ENCODE results near the gene PCNX1. TPM values are rescaled to one million over a fixed set of nuclear protein-coding genes. Genes with fewer than 3 reads are reported as not detected.

Gene PCNX1
- total and polyA plus RNA-seq, 9 of the 15 experiments (the other 6 are each of a cell fraction or from before 2014, with no cell fraction given): 0.30 to 4.5 (median 2.3) TPM

- no TSS peak for BruUV-seq (replicated peaks)
- no peak overlapping the region for H3K9ac ChIP-seq (ENCODE audit: insufficient read depth in 1 of 2, low read depth in 2 of 2, low read length in 2 of 2)
- no peaks in the 10 kb centered on the region for H3K27me3 ChIP-seq (ENCODE audit: control insufficient read depth in 2 of 2, insufficient read depth in 2 of 2, low read length in 2 of 2)
- H3K4me1 ChIP-seq (replicated peaks in 1 of 2; ENCODE audit: control insufficient read depth in 2 of 2, insufficient read depth in 2 of 2, low read length in 2 of 2): no peaks in the 10 kb centered on the region
- 13% methylated on average over 2 of the region's 2 CpGs for WGBS (ENCODE audit: insufficient coverage, low coverage, missing lambda C conversion rate)
- no peak for TF ChIP-seq MAFG (tag; conservative IDR thresholded peaks at IDR 0.05)
- no peak overlapping the region for H3K27ac ChIP-seq (ENCODE audit: extremely low read depth, low read depth, low read length)
- ChIA-PET CTCF (ENCODE audit: low intra/inter-chr PET ratio) (interaction anchor here (2.0 kb wide), 1 partner anchor 154 kb away, joined by 15 read pairs; no protein-coding TSS in a partner anchor), POLR2A (no interaction called here)
- no peak overlapping the region for H3K4me3 ChIP-seq
- DNase-seq (ENCODE audit: extremely low read depth in 1 of 4, low spot score in 3 of 4) (no peak), ATAC-seq (no peak), FAIRE-seq (no peak)
- no peaks in the 10 kb centered on the region for H4K20me1 ChIP-seq (replicated peaks; ENCODE audit: control insufficient read depth, insufficient read depth, low read length)
- H3K36me3 ChIP-seq (ENCODE audit: control insufficient read depth, insufficient read depth, low read length): no peaks in the 10 kb centered on the region
- in situ Hi-C loops (cut with MboI): loop anchor here (10.0 kb wide), 1 partner anchor 157 kb away; no protein-coding TSS in a partner anchor
- no peaks in the 10 kb centered on the region for H3K9me1 ChIP-seq (ENCODE audit: control insufficient read depth, insufficient read depth, low read length)
- H3K4me2 ChIP-seq (ENCODE audit: insufficient read depth, low read length): no peak overlapping the region
- H3K9me3 ChIP-seq (replicated peaks; ENCODE audit: control insufficient read depth, insufficient read depth, low read depth, low read length): no peaks in the 10 kb centered on the region
- H2AFZ ChIP-seq (ENCODE audit: low read depth, low read length): no peak overlapping the region
- intact Hi-C loops (cut with micrococcal nuclease): loop anchor here (5.0 kb wide), 1 partner anchor 154 kb away; no protein-coding TSS in a partner anchor
- no peaks in the 10 kb centered on the region for H3K79me2 ChIP-seq (ENCODE audit: control insufficient read depth, insufficient read depth, low read length)
These were observed 64.3 kb downstream of the PCNX1 start for GRCh38 chr14:70971560-70971959.

DNA sequence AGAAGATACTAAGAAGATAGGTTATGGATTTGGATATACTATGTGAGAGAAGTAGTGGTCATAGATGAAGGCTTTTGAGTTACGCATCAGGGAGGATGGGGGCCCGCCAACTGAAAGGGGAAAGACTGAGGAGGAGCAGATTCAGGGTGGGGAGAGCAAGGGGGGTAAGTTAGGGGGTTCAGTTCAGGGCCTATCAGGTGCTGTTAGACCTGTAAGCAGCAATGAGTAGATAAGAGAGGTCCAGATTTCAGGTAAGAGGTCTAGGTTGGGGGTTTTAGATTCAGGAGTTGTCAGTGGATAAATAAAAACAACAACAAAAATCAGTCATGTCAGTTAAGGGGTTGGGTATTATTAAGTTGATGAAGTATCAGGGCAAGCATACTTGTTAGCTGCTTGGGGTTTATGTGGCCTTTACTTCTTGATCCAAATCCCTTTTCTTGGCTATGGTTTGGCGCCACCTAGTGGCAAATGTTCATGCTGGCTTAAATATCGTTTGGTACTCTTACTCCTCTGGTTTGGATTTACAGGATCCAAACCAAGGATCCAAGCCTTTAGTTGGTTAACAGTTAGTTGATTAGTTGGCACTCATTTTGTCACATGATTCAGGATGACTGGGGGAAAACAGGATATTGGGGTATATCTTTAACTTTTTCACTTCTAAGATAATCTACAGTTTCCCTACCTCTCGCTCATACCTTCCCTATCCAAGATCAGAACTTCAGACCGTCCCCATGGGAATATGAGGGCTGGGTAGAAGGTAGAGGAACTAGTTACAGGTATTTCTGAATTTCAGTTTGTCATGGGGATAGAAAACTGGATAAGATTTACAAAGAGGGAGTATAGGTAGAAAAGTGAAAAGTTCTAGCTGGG is 65.1 kb downstream of the PCNX1 start:
- POLR2A ChIA-PET: interaction anchor here (0.7 kb wide), 1 partner anchor 1461 kb away, joined by 3 read pairs; no protein-coding TSS in a partner anchor
- CTCF ChIA-PET (ENCODE audit: low intra/inter-chr PET ratio): interaction anchor here (2.0 kb wide), 1 partner anchor 155 kb away, joined by 15 read pairs; no protein-coding TSS in a partner anchor
- ATAC-seq (peak; percentile 82), DNase-seq (ENCODE audit: extremely low read depth in 1 of 4, low spot score in 3 of 4) (peak; percentile 20 to 78 (median 30)), FAIRE-seq (peak; percentile 82)
- in situ Hi-C loops (cut with MboI) (loop anchor here (10.0 kb wide), 1 partner anchor 158 kb away; no protein-coding TSS in a partner anchor), intact Hi-C loops (cut with micrococcal nuclease) (loop anchor here (5.0 kb wide), 1 partner anchor 155 kb away; no protein-coding TSS in a partner anchor)
- no peaks in the 10 kb centered on the region for H3K27me3 ChIP-seq (ENCODE audit: control insufficient read depth in 2 of 2, insufficient read depth in 2 of 2, low read length in 2 of 2)
- no peak overlapping the region for H2AFZ ChIP-seq (ENCODE audit: low read depth, low read length)
- no peak overlapping the region for H3K4me3 ChIP-seq
- BruUV-seq (replicated peaks): no TSS peak
- H3K36me3 ChIP-seq (ENCODE audit: control insufficient read depth, insufficient read depth, low read length): no peaks in the 10 kb centered on the region
- no peaks in the 10 kb centered on the region for H3K4me1 ChIP-seq (replicated peaks in 1 of 2; ENCODE audit: control insufficient read depth in 2 of 2, insufficient read depth in 2 of 2, low read length in 2 of 2)
- 31% methylated on average over 4 of the region's 6 CpGs for WGBS (ENCODE audit: insufficient coverage, low coverage, missing lambda C conversion rate)
- no peak overlapping the region for H3K9ac ChIP-seq (ENCODE audit: insufficient read depth in 1 of 2, low read depth in 2 of 2, low read length in 2 of 2)
- no peaks in the 10 kb centered on the region for H3K9me3 ChIP-seq (replicated peaks; ENCODE audit: control insufficient read depth, insufficient read depth, low read depth, low read length)
- no peak overlapping the region for H3K4me2 ChIP-seq (ENCODE audit: insufficient read depth, low read length)
- H3K79me2 ChIP-seq (ENCODE audit: control insufficient read depth, insufficient read depth, low read length): no peaks in the 10 kb centered on the region
- no peaks in the 10 kb centered on the region for H3K9me1 ChIP-seq (ENCODE audit: control insufficient read depth, insufficient read depth, low read length)
- no peak overlapping the region for H3K27ac ChIP-seq (ENCODE audit: extremely low read depth, low read depth, low read length)
- no peaks in the 10 kb centered on the region for H4K20me1 ChIP-seq (replicated peaks; ENCODE audit: control insufficient read depth, insufficient read depth, low read length)
- TF ChIP-seq RAD21 (CRISPR knock-in tag; conservative IDR thresholded peaks at IDR 0.05 in 1 of 2, IDR thresholded peaks at IDR 0.05 in 1 of 2): peak; percentile 49 to 76
- peak; percentile 64 to 79 (median 72) for TF ChIP-seq CTCF (IDR thresholded peaks at IDR 0.05 in 2 of 3, conservative IDR thresholded peaks at IDR 0.05 in 1 of 3; ENCODE audit: insufficient read depth in 2 of 3, low read depth in 1 of 3, low read length in 3 of 3)
- TF ChIP-seq DEAF1 (CRISPR knock-in tag; IDR thresholded peaks at IDR 0.05): peak; percentile 32; the same call in 1 of the 2 replicates
- TF ChIP-seq ZFP36 (IDR thresholded peaks at IDR 0.05; ENCODE audit: low read depth, low read length, partially characterized antibody): peak; percentile 58
